Smooth muscle cell of trachea (primary cell): ENCODE results near the gene C1GALT1C1L. TPM values are rescaled to one million over a fixed set of nuclear protein-coding genes. Genes with fewer than 3 reads are reported as not detected.

ENCODE experiments used
- total RNA-seq: library from RNA; depleted of rRNA; stranded (reverse); fragments of >200 nt; gene quantifications from 2 replicates; pipeline ENCODE4 v1.2.1, GENCODE V29; 2014

C1GALT1C1L gene
- 0.50 and 1.0 TPM in 2 replicates for total RNA-seq

DNA sequence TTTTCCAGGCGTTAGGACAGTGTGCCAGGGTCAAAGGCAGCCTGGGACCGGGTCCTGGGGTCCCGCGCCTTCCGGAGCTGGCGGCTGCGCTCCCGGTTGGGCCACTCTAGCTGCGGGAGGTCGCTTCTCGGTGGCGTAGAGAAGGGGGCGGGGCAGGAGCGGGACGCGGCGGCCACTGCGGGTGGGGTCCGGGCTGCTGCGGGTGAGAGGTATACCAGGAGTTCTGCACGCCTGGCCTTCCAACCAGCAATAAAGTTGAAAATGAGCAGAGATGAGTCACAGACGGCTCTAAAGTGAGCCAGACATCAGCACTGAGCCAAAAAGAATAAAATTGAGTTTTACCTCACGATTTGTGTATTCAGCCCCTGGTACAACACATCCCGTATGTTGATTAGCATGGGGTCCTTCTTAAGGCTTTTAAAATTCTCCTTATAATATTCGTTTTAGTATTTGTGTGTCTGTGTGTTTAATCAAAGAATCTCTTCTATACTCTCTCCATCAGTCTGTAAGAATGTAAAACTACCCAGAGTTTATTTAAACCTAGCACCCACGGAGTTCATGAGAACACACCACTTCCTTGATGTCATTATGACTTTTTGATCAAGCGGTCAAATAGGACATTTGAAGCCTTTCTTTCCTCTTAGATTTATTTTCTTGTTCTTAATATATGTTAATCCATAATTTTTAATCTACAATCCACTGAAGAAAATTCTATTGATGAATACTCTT, at the start of gene C1GALT1C1L:
Gene C1GALT1C1L (minus strand): TSS at position 108 of the 729 bp plus-strand sequence. CDS start 107 bp downstream, at position 1.

DNA sequence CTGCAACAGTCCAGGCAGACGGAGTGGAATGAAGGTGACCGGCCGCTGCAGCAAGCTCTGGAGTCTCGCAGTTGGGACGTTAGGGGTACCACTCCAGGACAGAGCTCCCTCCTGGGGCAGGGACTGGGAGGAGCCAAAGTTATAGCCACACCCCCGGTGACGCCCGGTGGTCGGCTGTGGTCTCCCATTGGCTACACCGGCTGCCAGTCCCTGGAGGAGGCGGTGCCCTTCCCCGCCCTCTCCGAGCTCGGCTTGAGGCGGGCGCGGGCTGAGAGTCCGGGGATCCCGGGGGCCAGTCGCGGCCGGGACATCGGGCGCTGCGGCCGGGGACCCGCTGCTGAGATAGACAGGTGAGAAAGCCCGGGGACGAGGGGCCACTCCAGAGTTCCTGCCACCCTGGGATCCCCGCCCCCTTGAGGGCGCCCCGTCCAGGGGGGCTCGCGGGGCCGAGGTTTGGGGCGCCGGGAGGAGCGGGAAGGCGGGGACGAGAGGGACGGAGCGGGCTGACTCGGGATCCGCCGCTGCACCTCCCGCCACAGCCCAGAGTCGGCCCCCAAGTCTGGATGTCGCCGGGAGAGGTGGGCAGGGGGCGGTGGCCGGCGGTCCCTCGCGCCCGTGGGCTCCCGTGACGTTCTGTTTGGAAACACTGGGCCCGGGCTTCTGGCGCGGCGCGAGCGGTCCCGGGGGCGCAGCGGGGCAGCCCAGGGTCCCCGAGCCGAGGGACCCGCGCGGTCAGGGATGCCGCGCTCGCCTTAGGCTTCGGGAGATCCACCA, 39.0 kb downstream of the C1GALT1C1L start, which contains the start of gene PLEKHH2:
Gene PLEKHH2 (plus strand): TSS at position 231 of the 774 bp plus-strand sequence. CDS start 7,414 bp downstream, outside the sequence.

Other genes with a start within 250 kb of the C1GALT1C1L start
- 34.9 and 35.3 TPM in 2 replicates for gene THADA, start 80.4 kb downstream of the C1GALT1C1L start, total RNA-seq
- 2.5 and 5.7 TPM in 2 replicates for gene PLEKHH2, start 39.2 kb downstream of the C1GALT1C1L start, total RNA-seq
- gene DYNC2LI1, start 97.6 kb upstream of the C1GALT1C1L start, total RNA-seq: 19.2 and 25.2 TPM in 2 replicates
- gene ABCG5, start 162.4 kb upstream of the C1GALT1C1L start, total RNA-seq: not detected in 2 replicates
- not detected in 2 replicates for gene ABCG8, start 162.5 kb upstream of the C1GALT1C1L start, total RNA-seq